NCI-H1105 (cell line): ENCODE data around the gene ZFAND5.

Source experiments
- DNase-seq: peaks from one replicate; lab custom pipeline; 2025; lab: John Stamatoyannopoulos, UW

Gene ZFAND5

GRCh38 chr9:72363236-72363635 lies 1.8 kb downstream of the ZFAND5 start:
- no peak for DNase-seq

GRCh38 chr9:72362680-72363139 lies 2.3 kb downstream of the ZFAND5 start:
- peak; percentile 22 for DNase-seq

GRCh38 chr9:72362118-72362531 lies 2.9 kb downstream of the ZFAND5 start:
- DNase-seq = no peak

GRCh38 chr9:72361217-72361616 lies 3.8 kb downstream of the ZFAND5 start:
- DNase-seq = no peak

DNA sequence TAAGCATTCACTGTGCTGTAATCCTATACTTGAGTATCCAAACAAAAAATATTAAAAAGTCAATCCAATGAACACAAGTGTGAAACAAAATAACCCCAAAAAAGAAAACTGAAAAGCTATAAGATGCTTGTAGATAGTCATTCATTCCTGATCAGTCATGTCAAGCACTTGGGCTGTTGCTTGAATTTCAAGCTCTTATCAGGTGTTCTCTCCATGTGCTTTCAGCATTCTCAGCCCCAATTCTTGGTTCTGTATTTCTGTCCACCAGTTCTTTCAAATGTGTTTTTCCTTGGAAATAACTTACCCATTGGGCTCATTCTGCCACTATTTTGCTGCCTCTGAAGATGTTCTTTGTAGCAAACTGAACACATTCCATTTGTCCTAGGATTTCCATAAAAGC lies 4.7 kb downstream of the ZFAND5 start:
- no peak for DNase-seq

DNA sequence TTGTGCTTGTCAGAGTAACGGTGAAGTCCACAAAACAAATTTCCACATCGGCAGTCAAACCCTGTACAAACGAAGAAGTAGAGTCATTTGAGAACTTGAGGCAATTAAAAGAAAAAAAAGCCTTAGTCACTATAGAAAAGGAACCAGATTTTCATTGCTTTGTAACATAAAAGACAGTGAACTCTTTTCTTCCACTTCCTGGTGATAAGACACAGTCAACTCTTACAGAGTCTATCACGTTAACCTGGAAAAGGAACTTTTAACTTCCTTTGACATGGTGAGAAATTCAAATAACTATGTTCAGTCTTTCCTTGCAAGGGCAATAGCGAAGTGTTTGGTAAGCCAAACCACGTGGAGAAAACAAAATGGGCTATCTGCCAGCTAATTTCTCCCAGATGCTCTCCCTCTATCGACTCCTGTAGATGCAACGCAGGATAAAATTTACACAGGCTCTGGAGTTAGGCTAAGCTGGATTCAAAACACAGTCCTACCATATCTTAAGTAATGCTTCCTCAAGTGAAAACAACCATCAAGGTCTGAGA lies 8.9 kb downstream of the ZFAND5 start:
- no peak for DNase-seq

DNA sequence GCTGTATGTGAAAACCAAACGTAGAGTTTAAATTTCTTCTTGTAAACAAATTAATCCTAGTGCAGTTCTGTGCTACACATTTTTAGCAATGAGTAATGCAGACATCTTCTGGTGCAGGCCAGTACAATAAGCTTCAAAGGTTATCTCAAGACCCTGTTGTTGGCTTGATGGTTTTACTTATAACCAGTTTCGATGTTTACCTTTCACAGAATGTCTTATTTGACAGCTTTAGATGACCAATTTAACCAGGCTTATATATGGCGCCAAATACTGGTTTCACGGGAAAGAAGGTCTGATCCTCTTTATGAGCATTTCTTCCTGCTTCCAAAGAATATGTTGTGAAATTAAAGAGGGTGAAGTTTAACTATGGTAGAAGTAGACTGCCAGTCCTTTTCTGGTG lies 9.9 kb downstream of the ZFAND5 start:
- DNase-seq = no peak

DNA sequence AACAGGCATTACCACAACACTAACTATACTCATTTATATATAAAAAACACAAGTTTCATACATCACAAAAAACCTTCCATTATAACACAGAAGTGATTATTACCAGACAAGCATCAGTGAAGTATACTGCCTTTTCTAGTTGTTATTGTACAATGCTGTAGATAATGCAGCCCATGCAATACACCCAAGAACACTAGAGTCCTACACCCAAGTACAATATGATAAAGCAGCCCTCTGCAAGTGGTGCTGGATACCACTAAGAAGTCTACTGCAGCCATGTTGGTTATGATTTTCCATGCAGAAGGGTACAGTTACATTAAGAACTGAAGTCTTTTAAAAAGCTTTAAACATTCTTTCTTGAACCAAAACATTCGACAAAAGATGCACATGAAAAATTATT lies 10.3 kb downstream of the ZFAND5 start:
- DNase-seq = no peak

DNA sequence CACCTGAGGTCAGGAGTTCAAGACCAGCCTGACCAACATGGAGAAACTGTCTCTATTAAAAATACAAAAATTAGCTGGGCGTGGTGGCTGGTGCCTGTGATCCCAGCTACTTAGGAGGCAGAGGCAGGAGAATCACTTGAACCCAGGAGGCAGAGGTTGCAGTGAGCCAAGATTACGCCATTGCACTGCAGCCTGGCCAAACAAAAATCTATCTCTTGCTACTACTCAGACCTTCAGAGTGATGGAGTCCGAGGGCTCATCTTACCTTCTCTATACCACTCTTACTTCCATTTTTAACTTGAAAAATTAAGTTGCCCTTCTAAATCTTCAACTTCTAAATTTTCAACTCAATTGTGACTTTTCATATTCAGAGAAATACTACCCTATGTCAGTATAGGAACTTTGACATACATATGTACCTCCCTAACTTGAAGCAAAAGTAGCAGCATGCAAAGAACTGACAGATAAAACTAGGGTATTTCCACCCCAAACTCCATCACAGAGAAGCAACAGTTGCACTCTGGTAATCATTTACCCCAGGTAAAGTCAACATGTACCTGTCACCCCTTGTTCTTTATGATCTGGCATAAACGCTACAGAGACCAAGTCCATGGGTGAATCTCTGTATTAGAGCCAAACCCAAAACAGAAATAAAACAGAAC lies 11.4 kb downstream of the ZFAND5 start:
- DNase-seq = no peak

DNA sequence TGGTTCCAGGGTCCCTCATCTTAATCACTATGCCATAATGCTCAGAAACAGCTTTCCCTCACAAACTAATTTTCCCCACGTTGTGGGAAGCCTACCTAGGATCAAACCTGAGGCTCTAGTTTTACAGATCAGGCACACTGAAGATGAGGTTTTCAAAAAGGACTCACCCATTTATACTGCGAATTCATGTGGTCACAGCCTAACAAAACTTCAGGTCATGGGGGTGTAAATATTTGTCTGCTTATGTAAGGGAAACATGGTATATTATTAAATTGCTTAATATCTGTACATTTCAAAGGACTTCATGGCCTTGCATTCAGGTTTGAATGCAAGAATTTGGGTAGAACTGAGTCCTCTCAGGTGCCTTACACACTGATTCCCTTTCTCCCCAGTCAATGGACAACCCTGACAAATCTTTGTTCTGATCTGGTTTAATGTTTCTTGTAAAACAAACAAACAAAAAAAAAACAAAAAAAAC lies 12.1 kb downstream of the ZFAND5 start:
- DNase-seq = no peak

DNA sequence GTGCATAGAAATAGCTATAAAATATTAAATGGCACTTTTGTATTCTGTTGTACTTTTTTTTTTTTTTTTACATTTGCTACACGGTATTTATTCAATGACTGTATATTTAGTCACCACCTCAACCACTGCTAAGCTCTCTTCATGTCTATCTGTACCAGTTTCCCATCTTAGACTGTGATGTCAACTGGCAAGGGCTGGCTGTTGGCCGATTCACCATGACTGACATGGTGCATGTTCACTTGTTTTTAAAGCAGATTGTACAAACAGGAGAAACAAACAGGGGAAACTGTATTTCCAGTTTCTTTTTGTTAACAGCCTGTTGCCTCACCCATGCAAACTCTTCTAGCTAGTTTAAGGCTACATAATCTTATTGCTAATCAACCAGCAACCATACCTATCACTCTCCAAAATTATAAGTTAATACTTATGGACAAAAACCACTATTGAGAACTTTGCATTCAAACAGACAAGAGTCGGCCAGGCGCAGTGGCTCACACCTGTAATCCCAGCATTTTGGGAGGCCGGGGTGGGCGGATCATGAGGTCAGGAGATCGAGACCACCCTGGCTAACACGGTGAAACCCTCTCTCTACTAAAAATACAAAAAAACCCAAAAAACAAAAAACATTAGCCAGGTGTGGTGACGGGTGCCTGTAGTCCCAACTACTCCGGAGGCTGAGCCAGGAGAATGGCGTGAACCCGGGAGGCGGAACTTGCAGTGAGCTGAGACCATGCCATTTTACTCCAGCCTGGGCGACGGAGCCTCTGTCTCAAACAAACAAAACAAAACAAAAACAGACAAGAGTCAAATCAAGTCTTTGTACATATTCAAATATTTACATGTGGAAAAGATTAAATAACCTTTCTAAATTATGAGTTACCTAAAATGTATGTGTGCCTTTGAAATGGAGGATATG lies 13.2 kb downstream of the ZFAND5 start:
- DNase-seq = no peak

- DNase-seq = no peak
Measured at GRCh38 chr9:72349911-72350310, 15.1 kb downstream of the ZFAND5 start.

DNA sequence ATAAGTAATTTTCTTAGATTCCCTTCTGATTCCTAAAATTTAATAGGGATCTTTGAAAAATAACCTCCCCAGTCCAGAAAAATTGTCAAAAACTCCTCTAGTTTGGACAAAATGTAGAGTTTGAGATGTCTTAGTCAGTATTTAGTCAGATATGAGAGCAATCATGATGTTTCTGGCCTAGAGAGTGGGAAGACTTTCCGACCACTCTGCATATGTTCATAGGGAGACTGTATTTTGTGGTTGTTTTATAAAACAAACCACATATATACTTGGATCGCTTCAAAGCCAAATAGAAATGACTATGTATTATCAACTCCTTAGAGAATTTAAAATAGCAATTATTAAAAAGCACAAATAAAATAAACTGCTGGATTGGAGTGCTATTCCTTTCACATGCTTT lies 15.8 kb downstream of the ZFAND5 start:
- no peak for DNase-seq

DNA sequence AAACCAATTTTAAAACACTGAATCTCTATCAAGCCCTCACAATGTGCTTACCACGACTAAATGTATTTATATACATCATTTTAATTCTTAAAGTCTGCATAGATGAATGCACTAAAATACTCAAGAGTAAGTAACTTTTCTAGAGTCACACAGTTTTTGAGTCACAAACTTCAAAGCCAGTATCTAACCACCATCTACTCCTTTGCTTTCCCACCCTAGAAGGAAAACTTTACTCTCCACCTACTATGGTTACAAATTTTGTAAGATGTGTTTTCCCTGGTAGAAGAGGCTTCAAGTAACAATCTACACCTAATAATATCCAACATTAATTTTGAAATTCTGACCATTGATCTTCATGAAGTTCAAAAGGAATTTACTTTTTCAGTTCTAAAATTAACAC lies 18.7 kb downstream of the ZFAND5 start:
- no peak for DNase-seq

- DNase-seq = no peak
Measured at GRCh38 chr9:72338631-72339030, 26.4 kb downstream of the ZFAND5 start.

DNA sequence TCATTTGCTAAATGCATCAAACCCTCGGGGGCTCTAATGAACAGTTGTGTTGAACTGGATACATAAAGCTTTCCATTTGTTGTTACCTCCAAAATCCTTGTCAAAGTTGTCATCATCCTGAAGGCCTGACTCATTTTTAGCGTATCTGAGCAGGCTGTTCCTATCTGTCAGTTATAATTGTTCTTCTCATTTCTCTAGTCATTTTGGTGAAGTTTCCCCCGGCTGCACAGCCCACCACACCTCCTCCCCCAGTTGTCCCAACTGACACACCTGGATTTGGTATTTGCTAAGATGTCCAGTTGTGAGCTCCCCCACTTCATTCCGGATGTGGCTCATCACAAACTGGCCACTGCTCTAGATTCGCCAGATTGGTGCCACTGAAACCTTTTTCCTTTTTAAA lies 27.7 kb downstream of the ZFAND5 start:
- DNase-seq = no peak

- no peak for DNase-seq
Measured at GRCh38 chr9:72334658-72335337, 30.2 kb downstream of the ZFAND5 start.

DNA sequence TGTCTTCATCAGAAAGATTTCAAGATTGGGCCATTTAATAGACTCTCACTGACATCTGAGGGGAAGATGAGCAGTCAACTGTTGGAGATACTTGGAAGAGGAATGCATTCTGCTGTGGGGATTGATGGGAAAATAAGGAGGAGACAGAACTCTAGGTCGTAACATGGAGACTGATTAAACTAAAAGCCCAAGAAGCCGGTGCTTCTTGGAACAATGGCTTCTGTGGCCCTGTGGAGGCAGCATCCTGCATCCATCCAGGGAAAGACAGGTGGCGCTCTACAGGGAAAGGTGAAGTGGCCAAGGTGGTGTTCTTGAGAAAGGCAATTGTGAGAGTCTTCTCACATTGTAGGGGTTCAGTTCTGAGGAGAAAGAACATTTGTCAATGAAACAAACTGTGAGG lies 31.3 kb downstream of the ZFAND5 start:
- no peak for DNase-seq

DNA sequence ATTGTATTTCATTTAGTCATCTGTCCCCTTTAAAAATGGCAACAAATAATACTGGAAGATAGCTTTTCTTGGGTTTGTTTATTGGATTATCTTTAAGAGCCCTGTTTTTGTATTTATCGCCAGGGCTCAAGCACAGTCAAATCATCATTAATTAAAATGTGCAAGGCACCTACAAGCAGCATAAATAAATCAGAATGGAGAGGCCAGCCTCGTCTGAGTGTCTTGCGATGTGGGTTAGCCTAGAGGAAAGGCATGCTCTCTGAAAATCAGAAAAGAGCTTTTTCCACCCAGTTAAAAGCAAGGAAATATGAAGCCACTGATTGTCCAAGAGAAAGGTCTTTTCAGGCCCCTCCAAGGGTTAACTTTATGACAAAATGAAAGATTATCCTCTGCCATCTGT lies 31.8 kb downstream of the ZFAND5 start:
- no peak for DNase-seq

DNA sequence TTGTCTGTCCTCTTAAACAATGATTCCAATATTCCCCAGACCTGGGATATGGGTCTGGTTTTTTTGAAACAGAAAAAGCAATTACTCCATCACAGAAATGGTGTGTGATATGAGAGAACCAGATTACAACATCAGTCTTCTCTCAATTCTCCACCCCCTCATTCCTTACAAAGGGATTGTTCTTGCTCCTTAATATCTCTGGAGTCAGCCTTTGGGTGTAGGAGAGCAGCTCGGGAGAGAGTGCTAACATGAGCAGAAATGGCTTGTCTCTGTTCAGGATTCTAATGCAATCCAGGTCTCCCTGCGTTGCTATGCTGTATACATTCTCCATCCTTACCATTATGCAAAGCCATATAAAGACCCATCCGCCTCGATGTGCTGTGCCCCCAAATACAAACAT lies 32.7 kb downstream of the ZFAND5 start:
- no peak for DNase-seq

DNA sequence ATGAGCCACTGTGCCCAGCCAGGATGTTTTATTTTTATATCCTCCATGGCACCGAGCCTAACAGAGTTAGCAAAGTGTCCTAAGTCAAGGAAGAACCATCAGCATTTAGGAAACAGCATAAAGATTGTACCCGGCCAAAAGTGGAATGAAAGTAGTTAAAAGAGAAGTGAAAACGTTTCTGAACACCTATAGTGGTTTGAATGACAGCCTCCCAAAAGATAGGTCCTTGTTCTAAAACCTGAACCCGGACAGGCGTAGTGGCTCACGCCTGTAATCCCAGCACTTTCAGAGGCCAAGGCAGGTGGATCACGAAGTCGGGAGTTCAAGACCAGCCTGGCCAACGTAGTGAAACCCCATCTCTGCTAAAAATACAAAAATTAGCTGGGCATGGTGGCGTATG lies 37.4 kb downstream of the ZFAND5 start:
- no peak for DNase-seq

DNA sequence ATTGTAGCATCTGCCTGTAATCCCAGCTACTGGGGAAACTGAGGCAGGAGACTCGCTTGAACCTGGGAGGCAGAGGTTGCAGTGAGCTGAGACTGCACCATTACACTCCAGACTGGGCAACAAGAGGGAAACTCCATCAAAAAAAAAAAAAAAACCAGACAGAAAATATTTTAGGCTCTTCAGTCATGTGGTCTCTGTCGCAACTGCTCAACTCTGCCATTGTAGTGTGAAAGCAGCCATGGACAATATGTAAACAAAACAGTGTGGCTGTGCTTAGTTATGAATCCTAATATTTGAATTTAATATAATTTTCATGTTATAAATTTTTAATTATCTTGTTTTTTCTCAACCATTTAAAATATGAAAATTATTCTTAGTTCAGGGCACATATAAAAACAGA lies 38.4 kb downstream of the ZFAND5 start:
- DNase-seq = no peak
